H1 (cell line): ENCODE measurements around the gene FOXO4. TPM values are rescaled to one million over a fixed set of nuclear protein-coding genes. Genes with fewer than 3 reads are reported as not detected.

ENCODE experiments used
- CTCF ChIA-PET: fragments of 300-600 bp; sonication (Branson Sonifier 250); formaldehyde crosslinking; loops from one replicate; lab custom pipeline; 2021; ENCODE audit not compliant: partially characterized antibody; lab: Charles Lee
- POLR2A ChIA-PET: fragments of 300-600 bp; sonication (Branson Sonifier 250); formaldehyde crosslinking; loops from one replicate; lab custom pipeline; 2021; ENCODE audit warnings: inconsistent platforms; ENCODE audit not compliant: partially characterized antibody; lab: Charles Lee
- DNase-seq, 2 experiments: peaks; one replicate each; pipeline versions ENCODE4 v3.0.0 to v3.0.0-alpha.2; 2010 to 2022; ENCODE audit warnings: low spot score in 2 of 2, low read depth in 1 of 2, mixed read lengths in 1 of 2
- FAIRE-seq: peaks from 2 replicates; lab custom pipeline; 2011; peaks lifted over from hg19 to GRCh38; lab: Jason Lieb, UNC
- H2AFZ ChIP-seq: 2 replicates; pipeline ENCODE4 v1.8.1; 2012; ENCODE audit warnings: low read length, inconsistent platforms
- H2AK5ac ChIP-seq: 2 replicates; pipeline ENCODE4 v1.6.1; 2013; ENCODE audit warnings: low read depth, low read length
- H2BK120ac ChIP-seq: replicated peaks from 2 replicates; pipeline ENCODE3; 2013; ENCODE audit warnings: low read depth, low read length, inconsistent platforms
- H2BK12ac ChIP-seq: 2 replicates; pipeline ENCODE4 v1.6.1; 2013; ENCODE audit warnings: low read depth, low read length
- H2BK15ac ChIP-seq: 2 replicates; pipeline ENCODE4 v1.6.1; 2013; ENCODE audit warnings: low read length
- H2BK20ac ChIP-seq: 2 replicates; pipeline ENCODE4 v1.6.1; 2013; ENCODE audit warnings: low read length
- H2BK5ac ChIP-seq: 2 replicates; pipeline ENCODE4 v1.6.1; 2013; ENCODE audit warnings: low read depth, low read length
- H3K14ac ChIP-seq: 2 replicates; pipeline ENCODE4 v1.6.1; 2013; ENCODE audit warnings: inconsistent platforms; ENCODE audit not compliant: insufficient read length
- H3K18ac ChIP-seq: 2 replicates; pipeline ENCODE4 v1.6.1; 2013; ENCODE audit warnings: low read length; ENCODE audit errors: extremely low read depth
- H3K23ac ChIP-seq: 2 replicates; pipeline ENCODE4 v1.6.1; 2013; ENCODE audit warnings: inconsistent platforms; ENCODE audit not compliant: insufficient read length
- H3K23me2 ChIP-seq: 2 replicates; pipeline ENCODE4 v1.6.1; 2013; ENCODE audit warnings: low read depth, low read length
- H3K27ac ChIP-seq: 2 replicates; pipeline ENCODE4 v1.6.1; 2011; ENCODE audit warnings: low read depth, low read length, inconsistent platforms
- H3K27me3 ChIP-seq, 4 experiments: replicated peaks in 1 of 4; 1 replicate in 1 of 4; 2 replicates in 3 of 4; pipeline versions ENCODE4 v1.6.1 to v1.8.1; 2011 to 2013; ENCODE audit warnings: low read length in 3 of 4, mild to moderate bottlenecking in 3 of 4, inconsistent platforms in 2 of 4, mixed read lengths in 2 of 4, moderate library complexity in 1 of 4; ENCODE audit not compliant: control insufficient read depth in 3 of 4, insufficient read depth in 3 of 4; ENCODE audit errors: extremely low read depth in 1 of 4
- H3K36me3 ChIP-seq, 4 experiments: 2 replicates each; pipeline versions ENCODE4 v1.6.1 to v1.8.1; 2011 to 2013; ENCODE audit warnings: mild to moderate bottlenecking in 4 of 4, low read length in 3 of 4, moderate library complexity in 2 of 4, control low read depth in 1 of 4, inconsistent platforms in 1 of 4; ENCODE audit not compliant: insufficient read depth in 4 of 4, control insufficient read depth in 2 of 4
- H3K4ac ChIP-seq: replicated peaks from 2 replicates; pipeline ENCODE3; 2013; ENCODE audit warnings: low read length, low read depth, mixed read lengths, inconsistent platforms; ENCODE audit not compliant: insufficient read length
- H3K4me1 ChIP-seq, 4 experiments: replicated peaks in 1 of 4; 1 replicate in 1 of 4; 2 replicates in 3 of 4; pipeline versions ENCODE4 v1.6.1 to v1.8.1; 2011 to 2013; ENCODE audit warnings: low read length in 3 of 4, inconsistent platforms in 2 of 4, mixed read lengths in 1 of 4; ENCODE audit not compliant: insufficient read depth in 4 of 4, control insufficient read depth in 3 of 4
- H3K4me2 ChIP-seq, 2 experiments: 2 replicates each; pipeline versions ENCODE4 v1.6.1 to v1.8.1; 2011 to 2013; ENCODE audit warnings: low read depth in 2 of 2, low read length in 2 of 2, control low read depth in 1 of 2, inconsistent platforms in 1 of 2, mild to moderate bottlenecking in 1 of 2; ENCODE audit not compliant: insufficient read depth in 1 of 2
- H3K4me3 ChIP-seq, 4 experiments: fragments of 200-600, 300-600 bp in 1 of 4; sonication (generic), shearing (Covaris generic), sonication (Bioruptor Twin) in 1 of 4; 2 replicates each; pipeline versions ENCODE4 v1.5.1 to v1.8.1; 2011 to 2016; ENCODE audit warnings: low read length in 4 of 4, low read depth in 3 of 4, control low read depth in 2 of 4, inconsistent platforms in 2 of 4, mild to moderate bottlenecking in 2 of 4, mixed read lengths in 1 of 4, moderate library complexity in 1 of 4; ENCODE audit not compliant: insufficient read depth in 2 of 4; ENCODE audit errors: extremely low read depth in 1 of 4
- H3K56ac ChIP-seq: replicated peaks from 2 replicates; pipeline ENCODE3; 2013; ENCODE audit warnings: low read depth, mild to moderate bottlenecking, mixed read lengths, low read length, inconsistent platforms; ENCODE audit not compliant: insufficient read length
- H3K79me1 ChIP-seq: 2 replicates; pipeline ENCODE4 v1.6.1; 2013; ENCODE audit warnings: low read depth, low read length, control low read depth
- H3K79me2 ChIP-seq, 2 experiments: 2 replicates each; pipeline versions ENCODE4 v1.6.1 to v1.8.1; 2012 to 2013; ENCODE audit warnings: low read length in 2 of 2, mild to moderate bottlenecking in 2 of 2, inconsistent platforms in 1 of 2; ENCODE audit not compliant: insufficient read depth in 2 of 2, control insufficient read depth in 1 of 2
- H3K9ac ChIP-seq, 4 experiments: replicated peaks in 1 of 4; 1 replicate in 1 of 4; 2 replicates in 3 of 4; pipeline versions ENCODE4 v1.6.1 to v1.8.1; 2011 to 2013; ENCODE audit warnings: low read depth in 3 of 4, low read length in 3 of 4, control low read depth in 2 of 4, mild to moderate bottlenecking in 2 of 4, moderate library complexity in 2 of 4, inconsistent platforms in 1 of 4; ENCODE audit errors: extremely low read depth in 1 of 4
- H3K9me3 ChIP-seq, 2 experiments: 2 replicates each; pipeline versions ENCODE4 v1.6.1 to v1.8.1; 2012 to 2013; ENCODE audit warnings: mild to moderate bottlenecking in 2 of 2, moderate library complexity in 2 of 2, control low read depth in 1 of 2, inconsistent platforms in 1 of 2, low read depth in 1 of 2, low read length in 1 of 2, mixed read lengths in 1 of 2; ENCODE audit not compliant: insufficient read depth in 2 of 2
- H4K20me1 ChIP-seq, 2 experiments: replicated peaks in 1 of 2; 2 replicates each; pipeline versions ENCODE3 to v1.8.1; 2011 to 2013; ENCODE audit warnings: inconsistent platforms in 2 of 2, low read length in 2 of 2, mild to moderate bottlenecking in 1 of 2; ENCODE audit not compliant: insufficient read depth in 2 of 2, control insufficient read depth in 1 of 2
- H4K5ac ChIP-seq: 2 replicates; pipeline ENCODE4 v1.6.1; 2013; ENCODE audit warnings: low read length, low read depth, mixed read lengths, inconsistent platforms; ENCODE audit not compliant: insufficient read length
- H4K8ac ChIP-seq: 2 replicates; pipeline ENCODE4 v1.8.0; 2013; ENCODE audit warnings: mild to moderate bottlenecking, moderate library complexity, low read length, inconsistent platforms; ENCODE audit not compliant: insufficient read depth; ENCODE audit errors: extremely low read depth
- H4K91ac ChIP-seq: replicated peaks from 2 replicates; pipeline ENCODE3; 2013; ENCODE audit warnings: low read length, mixed read lengths, inconsistent platforms; ENCODE audit not compliant: insufficient read length
- CREB1 ChIP-seq: IDR thresholded peaks from 2 replicates; pipeline ENCODE4 v1.6.1; 2012; ENCODE audit warnings: inconsistent platforms
- EP300 ChIP-seq, 2 experiments: IDR thresholded peaks; 1 replicate in 1 of 2; 2 replicates in 1 of 2; pipeline ENCODE4 v1.6.1; 2011 to 2012; ENCODE audit warnings: low read depth in 2 of 2, low read length in 2 of 2, mild to moderate bottlenecking in 2 of 2, borderline replicate concordance in 1 of 2, inconsistent platforms in 1 of 2, moderate library complexity in 1 of 2
- FOSL1 ChIP-seq: IDR thresholded peaks from 2 replicates; pipeline ENCODE4 v1.6.1; 2011; ENCODE audit warnings: mild to moderate bottlenecking, low read depth, low read length, moderate library complexity; ENCODE audit not compliant: insufficient read depth
- JUND ChIP-seq: IDR thresholded peaks from 2 replicates; pipeline ENCODE4 v1.6.1; 2011; ENCODE audit warnings: mild to moderate bottlenecking, improper control_type of control experiment, low read length
- SP1 ChIP-seq: IDR thresholded peaks from 2 replicates; pipeline ENCODE4 v1.6.1; 2011; ENCODE audit warnings: low read depth, low read length
- TEAD4 ChIP-seq: IDR thresholded peaks from 2 replicates; pipeline ENCODE4 v1.6.1; 2012; ENCODE audit warnings: low read depth, low read length, inconsistent platforms, mixed read lengths
- USF2 ChIP-seq: IDR thresholded peaks from 2 replicates; pipeline ENCODE4 v1.6.1; 2011; ENCODE audit warnings: low read length, improper control_type of control experiment
- WGBS, 2 experiments: shearing (Covaris generic) in 1 of 2; methylation state at CpG; one replicate each; pipeline versions ENCODE4 v1.1.6 to v1.1.7; 2013 to 2015; ENCODE audit warnings: low lambda C conversion rate in 2 of 2, mixed read lengths in 2 of 2, inconsistent platforms in 1 of 2, low coverage in 1 of 2, missing lambda C conversion rate in 1 of 2; ENCODE audit not compliant: insufficient replicate concordance in 2 of 2, insufficient coverage in 1 of 2, insufficient read length in 1 of 2; ENCODE audit errors: extremely low coverage in 1 of 2, missing lambda C conversion rate in 1 of 2; 5-methylcytosine and 5-hydroxymethylcytosine counted together
- polyA plus RNA-seq, 7 experiments: library from polyadenylated mRNA; depleted of rRNA in 3 of 7; stranded (reverse) in 5 of 7; unstranded in 2 of 7; fragments of >200 nt in 5 of 7; fragments of 200-250 nt in 2 of 7; gene quantifications; 1 replicate in 5 of 7; 2 replicates in 1 of 7; 4 replicates in 1 of 7; pipeline versions ENCODE4 v1.2.1 to v1.2.3, GENCODE V29; 2011 to 2013; ENCODE audit warnings: missing spikeins in 2 of 7, mixed read lengths in 2 of 7
- total RNA-seq: library from RNA; stranded (reverse); fragmentation: NEBNext Ultra II Directional; extraction: Animal tissue kit (Norgen Biotek cat#: 25700); gene quantifications from 2 replicates; pipeline ENCODE4 v1.2.1, GENCODE V29; 2021

FOXO4 gene
- total and polyA plus RNA-seq, 2 of the 8 experiments (the other 6 are each of a cell fraction or from before 2014, with no cell fraction given), result 12.3 to 57.4 TPM

- no peak overlapping the region for H2BK12ac ChIP-seq
- POLR2A ChIA-PET, result interaction anchor here (0.9 to 2.4 kb wide), 8 partner anchors 12 to 41 kb away, joined by 3 to 17 read pairs (median 4); partner anchors contain the start of genes IL2RG, MED12 and SNX12
- peaks cover 9 to 39% (median 21%) of the 10 kb centered on the region in 4 experiments for H3K4me1 ChIP-seq
- peaks cover 0 to 6% (median 0%) of the 10 kb centered on the region in 4 experiments; a peak in 1 of 8 replicates for H3K36me3 ChIP-seq
- H2BK20ac ChIP-seq, result no peak overlapping the region
- no peak overlapping the region for H2BK15ac ChIP-seq
- DNase-seq, result peak in 1 of 2 experiments; percentile 47
- no peak overlapping the region for H4K5ac ChIP-seq
- peaks cover 0 to 2% of the 10 kb centered on the region in 2 experiments for H4K20me1 ChIP-seq
- no peak overlapping the region for H3K18ac ChIP-seq
- FAIRE-seq, result no peak
- no peak overlapping the region for H3K14ac ChIP-seq
- H2AK5ac ChIP-seq, result no peak overlapping the region
- H2BK120ac ChIP-seq, result no peak overlapping the region
- H3K9me3 ChIP-seq, result no peaks in the 10 kb centered on the region
- peak overlapping the region; percentile 68 to 95 for H3K4me2 ChIP-seq
- no peak overlapping the region for H3K4ac ChIP-seq
- no peak overlapping the region for H3K23ac ChIP-seq
- H4K91ac ChIP-seq, result no peak overlapping the region
- no peak overlapping the region for H2BK5ac ChIP-seq
- no peak overlapping the region for H3K27ac ChIP-seq
- H3K27me3 ChIP-seq, result peaks cover 0 to 5% (median 0%) of the 10 kb centered on the region in 4 experiments; a peak in 1 of 7 replicates
- peaks cover 0 to 8% of the 10 kb centered on the region in 2 experiments; a peak in 2 of 4 replicates for H3K79me2 ChIP-seq
- peak overlapping the region in 2 of 4 experiments; percentile 16 to 53; a peak in 5 of 8 replicates for H3K4me3 ChIP-seq
- no peak overlapping the region; the same call in 1 of the 2 replicates for H4K8ac ChIP-seq
- no peak overlapping the region; a peak in 1 of 7 replicates for H3K9ac ChIP-seq
- TF ChIP-seq EP300 (IDR thresholded peaks at IDR 0.05; ENCODE audit: borderline replicate concordance in 1 of 2, low read depth in 2 of 2, low read length in 2 of 2), result 0 out of 3 replicates have a peak, but pooled peaks of 1 of the 2 experiments have one; percentile 13
- TF ChIP-seq USF2, result no peak
- TF ChIP-seq SP1, result 0 out of 2 replicates have a peak, but pooled peaks have one; percentile 17
- TF ChIP-seq CREB1, result no peak
- no peak for TF ChIP-seq FOSL1
- no peak for TF ChIP-seq JUND
- peak; percentile 66 for TF ChIP-seq TEAD4
- H3K79me1 ChIP-seq, result no peaks in the 10 kb centered on the region; the same call in 1 of the 2 replicates
- CTCF ChIA-PET, result interaction anchor here (0.8 to 1.3 kb wide), 10 partner anchors 15 to 238 kb away, joined by 3 to 8 read pairs (median 4); no protein-coding TSS in a partner anchor
- H3K56ac ChIP-seq, result no peak overlapping the region
- H2AFZ ChIP-seq, result no peak overlapping the region
- WGBS, 2 experiments, result 0% methylated on average over 3 of the region's 4 CpGs; no CpG with 5 or more reads in 1 of the 2 experiments
- peaks cover 10% of the 10 kb centered on the region for H3K23me2 ChIP-seq
Measured at GRCh38 chrX:71099736-71100135, 4.1 kb downstream of the FOXO4 start.
